GM18511 (cell line): ENCODE results near the gene ADAMTS9.

ENCODE experiments used
- ATAC-seq: cut with Tn5 transposase; IDR thresholded peaks from one replicate; pipeline ENCODE4 v1.9.1; 2021; ENCODE audit warnings: mild to moderate bottlenecking, moderate library complexity; ENCODE audit not compliant: unreplicated experiment

ADAMTS9 gene, protein sequence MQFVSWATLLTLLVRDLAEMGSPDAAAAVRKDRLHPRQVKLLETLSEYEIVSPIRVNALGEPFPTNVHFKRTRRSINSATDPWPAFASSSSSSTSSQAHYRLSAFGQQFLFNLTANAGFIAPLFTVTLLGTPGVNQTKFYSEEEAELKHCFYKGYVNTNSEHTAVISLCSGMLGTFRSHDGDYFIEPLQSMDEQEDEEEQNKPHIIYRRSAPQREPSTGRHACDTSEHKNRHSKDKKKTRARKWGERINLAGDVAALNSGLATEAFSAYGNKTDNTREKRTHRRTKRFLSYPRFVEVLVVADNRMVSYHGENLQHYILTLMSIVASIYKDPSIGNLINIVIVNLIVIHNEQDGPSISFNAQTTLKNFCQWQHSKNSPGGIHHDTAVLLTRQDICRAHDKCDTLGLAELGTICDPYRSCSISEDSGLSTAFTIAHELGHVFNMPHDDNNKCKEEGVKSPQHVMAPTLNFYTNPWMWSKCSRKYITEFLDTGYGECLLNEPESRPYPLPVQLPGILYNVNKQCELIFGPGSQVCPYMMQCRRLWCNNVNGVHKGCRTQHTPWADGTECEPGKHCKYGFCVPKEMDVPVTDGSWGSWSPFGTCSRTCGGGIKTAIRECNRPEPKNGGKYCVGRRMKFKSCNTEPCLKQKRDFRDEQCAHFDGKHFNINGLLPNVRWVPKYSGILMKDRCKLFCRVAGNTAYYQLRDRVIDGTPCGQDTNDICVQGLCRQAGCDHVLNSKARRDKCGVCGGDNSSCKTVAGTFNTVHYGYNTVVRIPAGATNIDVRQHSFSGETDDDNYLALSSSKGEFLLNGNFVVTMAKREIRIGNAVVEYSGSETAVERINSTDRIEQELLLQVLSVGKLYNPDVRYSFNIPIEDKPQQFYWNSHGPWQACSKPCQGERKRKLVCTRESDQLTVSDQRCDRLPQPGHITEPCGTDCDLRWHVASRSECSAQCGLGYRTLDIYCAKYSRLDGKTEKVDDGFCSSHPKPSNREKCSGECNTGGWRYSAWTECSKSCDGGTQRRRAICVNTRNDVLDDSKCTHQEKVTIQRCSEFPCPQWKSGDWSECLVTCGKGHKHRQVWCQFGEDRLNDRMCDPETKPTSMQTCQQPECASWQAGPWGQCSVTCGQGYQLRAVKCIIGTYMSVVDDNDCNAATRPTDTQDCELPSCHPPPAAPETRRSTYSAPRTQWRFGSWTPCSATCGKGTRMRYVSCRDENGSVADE (N-terminal part only)

GRCh38 chr3:64687781-64688604 lies at the start of gene ADAMTS9:
TSS of gene ADAMTS9 (minus strand) at chr3:64688000. CDS start at chr3:64687657, 343 bp downstream.
- ATAC-seq: no peak

DNA sequence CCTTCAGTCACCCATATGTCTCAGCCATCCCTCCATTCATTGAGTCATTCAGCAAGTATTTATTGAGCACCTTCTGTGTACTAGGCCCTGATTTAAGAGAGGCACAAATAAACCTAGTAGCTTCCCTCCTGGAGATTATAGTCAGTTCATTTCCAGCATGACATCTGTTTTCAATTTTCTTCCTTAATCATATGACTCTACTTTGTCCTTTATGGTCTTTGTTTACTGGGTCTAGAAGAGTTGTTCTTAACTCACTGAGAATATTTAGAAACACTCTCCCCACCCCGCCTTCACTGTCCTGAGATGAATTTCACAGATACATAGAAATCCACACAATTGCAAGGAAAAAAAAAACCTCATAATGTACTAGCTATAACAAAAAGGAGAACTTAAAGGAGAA lies 44.8 kb upstream of the ADAMTS9 start:
- no peak for ATAC-seq

GRCh38 chr3:64730681-64731080 lies 42.9 kb upstream of the ADAMTS9 start:
- ATAC-seq: no peak

GRCh38 chr3:64728994-64729393 lies 41.2 kb upstream of the ADAMTS9 start:
- no peak for ATAC-seq

DNA sequence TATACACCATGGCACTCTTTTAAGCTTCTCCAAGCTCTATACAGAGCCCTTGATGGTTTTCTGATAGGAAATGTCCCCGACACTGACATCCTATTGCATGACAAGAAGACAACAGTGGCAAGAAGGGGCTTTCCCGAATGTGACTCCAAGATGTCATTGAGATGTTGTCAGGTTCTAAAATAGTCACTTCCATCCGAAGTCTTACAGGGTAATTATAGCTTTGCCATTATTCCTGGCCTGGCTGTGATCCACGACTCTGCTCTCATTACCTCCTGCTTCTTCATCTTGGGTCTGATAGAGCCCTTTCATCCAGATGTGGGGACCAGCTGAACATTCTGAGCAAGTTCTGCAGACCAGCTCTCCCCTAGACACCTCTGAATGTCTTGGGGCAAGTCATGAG lies 40.6 kb upstream of the ADAMTS9 start:
- ATAC-seq: no peak

DNA sequence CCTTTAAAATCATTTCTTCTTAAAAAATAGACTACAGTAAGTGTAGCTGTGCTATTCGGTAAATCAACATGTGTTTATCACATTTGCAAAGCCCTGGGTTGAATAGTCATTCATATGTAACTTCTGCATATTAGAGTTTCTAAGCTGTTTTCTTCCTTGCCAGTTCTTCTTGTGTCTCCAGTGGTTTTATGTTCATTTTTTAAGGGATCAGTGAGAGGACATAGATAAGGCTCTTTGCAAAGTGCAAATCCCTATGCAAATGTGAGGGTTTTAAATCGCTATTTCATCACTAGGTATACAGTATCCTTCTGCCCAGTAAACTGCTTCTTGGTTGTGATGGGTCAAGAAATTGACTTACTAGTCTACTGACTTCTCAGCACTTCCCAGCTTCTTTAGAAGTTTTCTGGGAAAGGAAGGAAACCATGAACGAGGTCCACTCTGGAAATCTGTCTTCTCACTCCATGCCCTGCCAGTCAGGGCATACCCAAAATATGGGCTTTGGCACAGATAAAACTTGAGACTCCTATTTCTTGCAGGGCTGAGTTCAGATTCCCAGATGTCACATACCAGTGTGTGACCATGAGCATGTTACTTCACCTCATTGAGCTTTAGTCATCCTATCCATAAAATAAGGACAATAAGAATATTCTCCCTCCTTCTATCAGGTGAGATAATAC lies 38.8 kb upstream of the ADAMTS9 start:
- ATAC-seq: no peak

GRCh38 chr3:64718976-64719375 lies 31.2 kb upstream of the ADAMTS9 start:
- ATAC-seq: no peak

GRCh38 chr3:64717872-64718613 lies 30.2 kb upstream of the ADAMTS9 start:
- ATAC-seq: no peak

DNA sequence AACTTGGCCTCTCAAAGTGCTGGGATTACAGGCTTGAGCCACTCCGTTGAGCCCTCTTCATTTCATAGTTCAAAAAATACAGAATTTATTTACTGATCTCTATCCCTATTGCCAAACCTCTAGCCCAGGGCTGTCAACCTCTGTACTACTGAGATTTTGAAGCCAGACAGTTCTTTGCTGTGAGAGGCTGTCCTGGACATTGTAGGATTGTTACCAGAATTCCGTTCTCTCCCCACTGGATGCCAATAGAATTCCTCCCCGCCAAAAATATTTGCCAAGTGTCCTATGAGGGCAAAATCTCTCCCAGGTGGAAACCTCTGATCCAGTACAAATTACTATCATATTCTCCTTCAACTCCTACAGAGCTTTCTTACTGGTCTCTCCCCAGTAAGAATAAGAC lies 29.6 kb upstream of the ADAMTS9 start:
- ATAC-seq: no peak

- ATAC-seq: no peak
Measured at GRCh38 chr3:64716110-64716710, 28.4 kb upstream of the ADAMTS9 start.

GRCh38 chr3:64715211-64715982 lies 27.6 kb upstream of the ADAMTS9 start:
- ATAC-seq: no peak

GRCh38 chr3:64708456-64708855 lies 20.7 kb upstream of the ADAMTS9 start:
- no peak for ATAC-seq

GRCh38 chr3:64705946-64706345 lies 18.1 kb upstream of the ADAMTS9 start:
- no peak for ATAC-seq

GRCh38 chr3:64696896-64697295 lies 9.1 kb upstream of the ADAMTS9 start:
- ATAC-seq: no peak

DNA sequence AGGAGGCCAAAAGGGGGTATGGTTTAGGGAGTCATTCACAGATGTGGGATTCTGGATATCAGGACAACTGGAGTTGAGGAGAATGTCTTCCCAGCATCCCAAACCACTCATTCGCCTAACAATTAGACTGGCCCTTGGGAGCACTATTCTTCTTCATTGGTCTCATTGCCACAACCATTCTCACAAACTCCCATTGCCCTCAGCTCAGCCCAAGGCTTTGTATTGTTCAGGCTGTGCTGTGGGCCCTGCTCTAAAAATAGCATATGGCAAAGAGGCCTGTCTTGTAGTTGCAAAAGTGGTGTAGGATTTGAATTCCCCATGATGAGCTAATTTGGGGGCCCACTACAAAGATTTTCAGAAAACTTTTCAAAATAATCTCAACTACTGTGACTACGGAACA lies 6.3 kb upstream of the ADAMTS9 start:
- ATAC-seq: no peak

- ATAC-seq: no peak
Measured at GRCh38 chr3:64693031-64693430, 5.2 kb upstream of the ADAMTS9 start.

DNA sequence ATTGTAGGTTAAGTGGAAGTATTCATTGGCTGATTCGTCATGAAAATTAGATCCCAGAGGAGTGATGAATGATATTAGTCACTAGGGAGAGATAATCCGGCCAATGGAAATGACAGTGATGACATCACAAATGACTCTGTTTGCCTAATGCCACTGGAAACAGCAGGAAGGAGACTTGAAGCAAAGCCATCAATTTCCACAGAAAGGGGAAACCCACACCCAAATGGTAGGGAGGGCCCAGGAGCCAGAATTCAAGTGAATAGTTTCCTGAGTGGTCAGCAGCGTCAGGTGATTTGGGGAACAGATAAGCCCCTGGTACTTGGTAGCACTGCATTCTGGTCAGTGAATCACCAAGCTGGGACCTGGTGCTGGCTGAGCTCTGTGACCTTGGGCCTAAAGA lies 3.3 kb upstream of the ADAMTS9 start:
- no peak for ATAC-seq
